HG03521 (cell line): ENCODE measurements around the gene UGT2A2.
"Not testable (repeated sequence)": the region's sequence is repeated elsewhere in the genome, so short reads cannot be mapped to it uniquely, and the experiment has no call there.

Experiments used
- ATAC-seq: cut with Tn5 transposase; IDR thresholded peaks from one replicate; pipeline ENCODE4 v1.9.1; 2021; ENCODE audit warnings: mild to moderate bottlenecking, moderate library complexity; ENCODE audit not compliant: unreplicated experiment

The UGT2A2 gene

DNA sequence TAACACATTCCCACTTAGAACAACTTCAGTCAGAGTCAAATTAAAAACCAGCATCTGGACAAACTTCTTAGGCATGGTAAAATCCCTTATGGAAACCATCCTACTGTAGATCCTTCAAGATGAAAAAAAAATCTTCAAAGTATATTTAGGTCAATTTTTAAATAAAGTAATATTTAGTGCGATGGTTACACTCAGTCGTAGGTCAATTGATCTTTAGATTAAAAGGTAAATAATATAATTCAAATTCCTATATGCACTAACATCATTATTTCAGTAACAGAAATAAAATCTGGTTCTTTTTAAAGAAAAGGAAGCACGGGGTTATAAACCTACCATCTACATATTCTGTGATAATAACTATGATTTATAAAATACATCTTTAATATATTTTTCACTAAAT lies at the start of gene UGT2A2:
Gene UGT2A2, minus strand, starts transcription at position 101 of the 400 bp plus-strand sequence. Its CDS starts 2 bp downstream, at position 99.
- ATAC-seq: no peak

DNA sequence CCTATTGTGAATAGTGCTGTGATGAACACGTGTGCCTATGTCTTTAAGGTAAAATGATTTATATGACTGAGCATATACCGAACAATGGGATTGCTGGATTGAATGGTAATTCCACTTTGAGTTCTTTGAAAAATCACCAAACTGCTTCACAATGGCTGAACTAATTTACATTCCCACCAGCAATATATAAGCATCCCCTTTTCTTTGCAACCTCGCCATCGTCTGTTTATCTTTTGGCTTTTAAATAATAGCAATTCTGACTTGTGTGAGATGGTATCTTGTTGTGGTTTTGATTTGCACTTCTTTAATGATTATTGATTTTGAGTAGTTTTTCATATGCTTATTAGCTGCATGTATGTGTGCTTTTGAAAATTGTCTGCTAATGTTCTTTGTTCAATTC lies 45.4 kb upstream of the UGT2A2 start:
- ATAC-seq: no peak

DNA sequence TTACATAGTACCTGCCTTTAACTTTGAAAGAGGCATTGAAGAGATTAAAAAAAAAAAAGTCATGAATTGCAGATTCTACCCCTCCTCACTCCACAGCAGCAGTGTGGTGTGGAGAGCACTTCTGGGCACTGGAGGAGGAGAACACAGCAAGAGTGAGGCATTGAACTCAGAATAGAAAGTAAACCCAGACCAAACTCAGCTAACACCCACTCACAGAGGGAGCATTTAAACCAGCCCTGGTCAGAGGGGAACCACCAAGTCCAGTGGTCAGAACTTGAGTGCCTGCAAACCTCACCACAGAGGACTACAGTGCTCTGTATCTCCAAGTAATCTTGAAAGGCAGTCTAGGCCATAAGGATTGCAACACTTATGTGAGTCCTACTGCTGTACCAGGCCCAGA lies 29.2 kb upstream of the UGT2A2 start:
- no peak for ATAC-seq

GRCh38 chr4:69664009-69664408 lies 24.6 kb upstream of the UGT2A2 start:
- not testable (repeated sequence) for ATAC-seq

- ATAC-seq: not testable (repeated sequence)
Measured at GRCh38 chr4:69661130-69661803, 21.8 kb upstream of the UGT2A2 start.

DNA sequence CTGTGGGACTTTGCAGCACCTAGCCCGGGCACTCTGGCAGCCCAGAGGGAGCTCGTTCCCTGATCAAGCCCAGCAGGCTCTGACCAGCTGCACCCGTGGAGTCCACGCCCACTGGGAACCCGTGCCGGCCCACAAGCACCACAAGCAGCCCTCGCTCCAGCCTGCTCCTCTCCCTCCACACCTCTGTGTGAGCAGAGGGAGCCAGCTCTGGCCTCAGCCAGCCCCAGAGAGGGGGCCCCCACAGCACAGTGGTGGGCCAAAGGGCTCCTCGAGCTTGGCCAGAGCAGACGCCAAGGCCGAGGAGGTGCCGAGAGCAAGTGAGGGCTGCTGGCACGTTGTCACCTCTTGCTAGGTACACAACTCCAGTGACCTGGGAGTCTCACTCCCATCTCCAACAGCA lies 18.7 kb upstream of the UGT2A2 start:
- ATAC-seq: no peak

GRCh38 chr4:69656653-69657158 lies 17.3 kb upstream of the UGT2A2 start:
- ATAC-seq: no peak

DNA sequence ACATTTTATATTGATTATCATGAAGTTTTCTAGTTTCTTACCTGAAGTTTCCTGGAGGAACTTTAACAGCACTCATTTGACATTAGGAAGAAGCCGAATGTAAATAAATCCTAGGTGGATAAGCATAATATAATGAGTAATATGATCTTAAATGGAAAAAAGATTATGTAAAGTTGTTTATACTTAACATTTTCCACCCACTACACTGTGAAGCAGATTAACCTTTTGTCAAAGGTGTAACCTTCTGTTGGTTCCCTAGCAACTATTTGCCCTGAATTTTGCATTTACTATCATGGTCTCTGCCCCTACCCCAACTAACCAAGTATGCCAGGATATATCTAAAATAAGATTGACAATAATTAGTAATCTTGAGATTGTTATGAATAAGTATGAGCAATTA lies 13.7 kb upstream of the UGT2A2 start, which contains the start of gene UGT2A1:
Gene UGT2A1, minus strand, starts transcription at position 101 of the 400 bp plus-strand sequence. CDS start 5,603 bp downstream, outside the sequence.
- ATAC-seq: no peak

DNA sequence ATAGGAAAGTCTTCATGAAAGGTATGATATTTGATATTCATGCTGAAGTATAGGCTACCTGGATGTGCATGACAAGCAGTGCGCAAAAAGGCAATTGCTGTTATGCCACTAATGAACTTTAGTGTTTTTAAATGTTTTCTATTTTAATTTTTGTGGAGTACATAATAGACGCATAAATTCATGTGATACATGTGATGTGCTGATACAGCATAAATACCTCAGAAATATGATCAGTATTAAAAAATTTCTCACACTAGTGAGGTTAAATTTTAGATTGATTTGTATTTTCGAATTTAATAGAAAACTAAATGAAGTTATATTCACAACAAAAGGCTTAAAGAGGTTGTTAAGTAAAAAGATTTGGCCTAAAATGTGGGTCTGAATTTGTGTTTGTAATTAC lies 11.4 kb upstream of the UGT2A2 start:
- ATAC-seq: no peak

- ATAC-seq: no peak
Measured at GRCh38 chr4:69649629-69650028, 10.2 kb upstream of the UGT2A2 start.

- no peak for ATAC-seq
Measured at GRCh38 chr4:69649207-69649606, 9.8 kb upstream of the UGT2A2 start.

- no peak for ATAC-seq
Measured at GRCh38 chr4:69642961-69643360, 3.5 kb upstream of the UGT2A2 start.

DNA sequence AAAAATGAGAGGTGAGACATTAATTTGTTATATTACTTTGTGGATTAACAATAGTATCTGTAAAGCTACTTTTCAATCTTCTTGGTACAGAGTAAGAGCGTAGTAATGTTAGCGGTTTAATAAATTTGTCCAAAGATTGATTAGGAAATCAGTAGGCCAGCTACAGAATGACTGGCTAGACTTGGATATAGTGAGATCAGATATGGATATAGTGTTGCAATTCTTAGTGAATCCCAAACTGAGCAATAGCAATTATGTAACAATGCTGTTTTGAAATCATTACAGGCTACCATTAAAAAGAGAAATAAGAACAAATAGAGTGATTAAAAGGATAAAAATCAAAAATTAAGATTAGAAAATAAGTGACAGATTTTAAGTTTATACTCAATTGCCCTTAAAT lies 847 bp upstream of the UGT2A2 start:
- no peak for ATAC-seq

- no peak for ATAC-seq
Measured at GRCh38 chr4:69617083-69617694, 22.3 kb downstream of the UGT2A2 start.

- ATAC-seq: no peak
Measured at GRCh38 chr4:69610484-69610883, 29.0 kb downstream of the UGT2A2 start.

GRCh38 chr4:69601065-69601464 lies 38.4 kb downstream of the UGT2A2 start:
- ATAC-seq: no peak

DNA sequence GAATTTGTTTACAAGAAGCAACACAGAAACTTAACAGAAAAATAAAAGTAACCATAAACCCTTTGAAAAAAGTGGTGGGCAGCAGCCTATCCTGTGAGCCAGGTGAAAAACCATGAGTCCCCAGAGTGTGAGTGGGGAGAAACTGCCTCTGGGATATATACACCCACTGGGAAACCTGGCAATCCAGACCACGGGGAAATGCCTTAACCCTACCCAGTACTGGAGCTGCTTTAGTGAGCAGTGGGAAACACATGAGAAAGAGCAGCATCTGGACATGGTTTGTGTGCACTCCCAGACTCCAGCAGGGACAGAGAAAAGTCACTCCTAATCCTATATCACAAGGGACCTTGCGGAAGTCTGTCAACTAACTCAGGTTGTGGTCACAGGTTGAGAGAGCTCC lies 39.4 kb downstream of the UGT2A2 start:
- ATAC-seq: no peak

GRCh38 chr4:69594382-69594781 lies 45.1 kb downstream of the UGT2A2 start:
- ATAC-seq: no peak

DNA sequence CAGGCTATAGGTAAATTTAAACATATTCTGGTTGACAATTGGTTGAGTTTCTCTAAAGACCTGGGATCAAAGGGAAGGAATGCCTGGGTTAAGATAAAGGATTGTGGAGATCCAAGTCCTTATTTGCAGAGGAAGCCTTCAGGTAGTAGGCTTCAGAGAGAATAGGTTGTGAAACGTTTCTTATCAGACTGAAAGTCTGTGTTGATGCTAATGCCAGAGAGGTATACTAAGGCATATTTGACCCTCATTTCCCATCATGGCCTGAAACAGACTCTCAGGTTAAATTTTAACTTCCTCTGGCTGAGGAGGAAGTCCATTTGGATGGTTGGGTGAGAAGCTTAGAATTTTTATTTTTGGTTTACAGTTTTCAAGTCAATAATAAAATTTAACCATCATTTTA lies 48.1 kb downstream of the UGT2A2 start:
- no peak for ATAC-seq

DNA sequence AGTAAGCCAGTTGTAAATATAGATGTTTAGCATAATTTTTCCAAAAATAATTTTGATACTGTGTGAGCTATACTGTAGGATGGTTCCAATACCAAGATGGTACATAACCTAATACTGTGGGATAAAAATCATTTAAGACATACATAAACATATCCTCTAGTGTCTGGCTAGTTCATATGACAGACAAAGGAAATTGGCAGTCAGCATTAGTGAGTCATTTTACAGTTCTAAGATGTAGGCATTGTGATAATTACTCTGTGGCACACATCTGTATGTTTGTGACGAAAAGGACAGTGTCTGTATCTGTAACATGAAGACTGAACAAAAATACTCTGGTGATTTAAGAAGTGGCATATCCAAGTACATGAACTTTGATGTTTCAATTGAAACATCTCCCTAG lies 49.6 kb downstream of the UGT2A2 start:
- no peak for ATAC-seq

DNA sequence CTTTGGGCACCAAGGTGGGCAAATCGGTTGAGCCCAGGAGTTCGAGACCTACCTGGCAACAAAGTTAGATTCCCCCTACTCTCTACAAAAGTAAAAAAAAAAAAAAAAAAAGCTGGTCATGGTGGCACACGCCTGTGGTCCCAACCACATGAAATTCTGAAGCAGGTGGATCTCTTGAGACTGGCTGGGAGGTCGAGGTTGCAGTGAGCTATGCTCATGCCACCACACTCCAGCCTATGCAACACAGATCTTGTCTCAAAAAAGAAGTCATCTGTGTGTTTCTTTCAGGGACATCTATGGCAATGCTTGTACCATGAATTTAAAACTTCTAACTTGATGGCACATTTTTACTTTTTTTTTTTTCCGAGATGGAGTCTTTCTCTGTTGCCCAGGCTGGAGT lies 55.3 kb downstream of the UGT2A2 start:
- ATAC-seq: no peak

- no peak for ATAC-seq
Measured at GRCh38 chr4:69583543-69583942, 55.9 kb downstream of the UGT2A2 start.
